Loucy (cell line): ENCODE results near the gene TMEM161A.

Experiments
- CTCF ChIP-seq: fragments of 200-600 bp; sonication (generic); conservative IDR thresholded peaks from 2 replicates; pipeline ENCODE4 v1.5.1; 2014; ENCODE audit warnings: mild to moderate bottlenecking, antibody characterized with exemption, low read length
- EZH2phosphoT487 ChIP-seq: fragments of 200-600 bp; IDR thresholded peaks from 2 replicates; pipeline ENCODE4 v1.6.1; 2018; ENCODE audit warnings: antibody characterized with exemption, mild to moderate bottlenecking, moderate library complexity, borderline replicate concordance

DNA sequence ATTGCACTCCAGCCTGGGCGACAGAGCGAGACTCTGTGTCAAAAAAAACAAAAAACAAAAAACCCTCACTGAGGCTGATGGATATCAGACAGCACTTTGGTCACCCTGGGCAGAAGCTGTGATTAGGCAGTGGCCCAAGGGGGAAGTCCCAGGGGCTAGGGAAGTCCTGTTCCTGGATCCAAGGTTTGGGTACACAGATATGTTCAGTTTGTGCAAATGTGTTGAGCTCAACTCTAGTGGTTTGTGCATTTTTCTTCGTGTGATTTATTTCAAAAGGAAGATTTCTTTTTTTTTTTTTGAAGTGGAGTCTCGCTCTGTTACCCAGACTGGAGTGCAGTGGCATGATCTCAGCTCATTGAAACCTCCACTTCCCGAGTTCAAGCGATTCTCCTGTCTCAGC is 19.5 kb upstream of the TMEM161A start:
- TF ChIP-seq CTCF (no peak), EZH2phosphoT487 (no peak)
